Loucy (cell line): ENCODE measurements around the gene DGKB.

Experiments used
- H2AFZ ChIP-seq: fragments of 200-600 bp; sonication (generic); 2 replicates; pipeline ENCODE4 v1.6.0; 2016; ENCODE audit warnings: antibody characterized with exemption, mild to moderate bottlenecking, low read length, moderate library complexity
- H3F3A ChIP-seq: fragments of 200-600 bp; 2 replicates; pipeline ENCODE4 v1.6.0; 2016; ENCODE audit warnings: antibody characterized with exemption, low read depth, mild to moderate bottlenecking
- H3K27me3 ChIP-seq: fragments of 200-600 bp; sonication (generic); 2 replicates; pipeline ENCODE4 v1.6.1; 2014; ENCODE audit warnings: low read length, mild to moderate bottlenecking; ENCODE audit not compliant: insufficient read depth, poor library complexity, severe bottlenecking
- H3K36me3 ChIP-seq: fragments of 200-600 bp; sonication (generic); 2 replicates; pipeline ENCODE4 v1.6.1; 2016; ENCODE audit warnings: low read length; ENCODE audit not compliant: insufficient read depth
- H3K4me1 ChIP-seq: fragments of 200-600 bp; sonication (generic); 2 replicates; pipeline ENCODE4 v1.5.1; 2014; ENCODE audit warnings: low read length, mild to moderate bottlenecking; ENCODE audit not compliant: insufficient read depth, poor library complexity, severe bottlenecking
- H3K4me2 ChIP-seq: fragments of 200-600 bp; sonication (generic); 2 replicates; pipeline ENCODE4 v1.6.0; 2014; ENCODE audit warnings: antibody characterized with exemption, low read length, low read depth, mild to moderate bottlenecking; ENCODE audit not compliant: poor library complexity, severe bottlenecking
- H3K4me3 ChIP-seq: fragments of 200-600 bp; sonication (generic); 2 replicates; pipeline ENCODE4 v1.5.1; 2014; ENCODE audit warnings: low read length, mild to moderate bottlenecking, mixed read lengths; ENCODE audit not compliant: poor library complexity, severe bottlenecking
- H3K79me2 ChIP-seq: fragments of 200-600 bp; sonication (generic); 2 replicates; pipeline ENCODE4 v1.6.1; 2014; ENCODE audit warnings: low read length; ENCODE audit not compliant: insufficient read depth
- H3K9ac ChIP-seq: fragments of 200-600 bp; sonication (generic); 2 replicates; pipeline ENCODE4 v1.6.0; 2014; ENCODE audit warnings: mild to moderate bottlenecking, low read depth, low read length, moderate library complexity; ENCODE audit not compliant: poor library complexity, severe bottlenecking
- H3K9me2 ChIP-seq: fragments of 200-600 bp; sonication (generic); replicated peaks from 2 replicates; pipeline ENCODE4 v1.6.1; 2016; ENCODE audit warnings: low read depth, low read length, mixed read lengths
- H3K9me3 ChIP-seq: fragments of 200-600 bp; sonication (generic); 2 replicates; pipeline ENCODE4 v1.6.1; 2014; ENCODE audit warnings: mild to moderate bottlenecking, antibody characterized with exemption, low read length, low read depth; ENCODE audit not compliant: insufficient read depth
- H4K20me1 ChIP-seq: fragments of 200-600 bp; sonication (generic); 2 replicates; pipeline ENCODE4 v1.6.0; 2014; ENCODE audit warnings: antibody characterized with exemption, low read length, mild to moderate bottlenecking; ENCODE audit not compliant: insufficient read depth, poor library complexity, severe bottlenecking
- EZH2phosphoT487 ChIP-seq: fragments of 200-600 bp; IDR thresholded peaks from 2 replicates; pipeline ENCODE4 v1.6.1; 2018; ENCODE audit warnings: antibody characterized with exemption, mild to moderate bottlenecking, moderate library complexity, borderline replicate concordance
- TF ChIP-seq, protein P1 (sequence below): fragments of 200-600 bp; sonication (generic); conservative IDR thresholded peaks from 2 replicates; pipeline ENCODE4 v1.5.1; 2014; ENCODE audit warnings: mild to moderate bottlenecking, antibody characterized with exemption, low read length

The DGKB gene

GRCh38 chr7:14598978-14599377 is 303.6 kb downstream of the DGKB start:
- H3K27me3 ChIP-seq = no peaks in the 10 kb centered on the region
- no peaks in the 10 kb centered on the region for H3K79me2 ChIP-seq
- H3K9ac ChIP-seq = no peak overlapping the region
- H4K20me1 ChIP-seq = no peaks in the 10 kb centered on the region
- TF ChIP-seq, protein P1, sequence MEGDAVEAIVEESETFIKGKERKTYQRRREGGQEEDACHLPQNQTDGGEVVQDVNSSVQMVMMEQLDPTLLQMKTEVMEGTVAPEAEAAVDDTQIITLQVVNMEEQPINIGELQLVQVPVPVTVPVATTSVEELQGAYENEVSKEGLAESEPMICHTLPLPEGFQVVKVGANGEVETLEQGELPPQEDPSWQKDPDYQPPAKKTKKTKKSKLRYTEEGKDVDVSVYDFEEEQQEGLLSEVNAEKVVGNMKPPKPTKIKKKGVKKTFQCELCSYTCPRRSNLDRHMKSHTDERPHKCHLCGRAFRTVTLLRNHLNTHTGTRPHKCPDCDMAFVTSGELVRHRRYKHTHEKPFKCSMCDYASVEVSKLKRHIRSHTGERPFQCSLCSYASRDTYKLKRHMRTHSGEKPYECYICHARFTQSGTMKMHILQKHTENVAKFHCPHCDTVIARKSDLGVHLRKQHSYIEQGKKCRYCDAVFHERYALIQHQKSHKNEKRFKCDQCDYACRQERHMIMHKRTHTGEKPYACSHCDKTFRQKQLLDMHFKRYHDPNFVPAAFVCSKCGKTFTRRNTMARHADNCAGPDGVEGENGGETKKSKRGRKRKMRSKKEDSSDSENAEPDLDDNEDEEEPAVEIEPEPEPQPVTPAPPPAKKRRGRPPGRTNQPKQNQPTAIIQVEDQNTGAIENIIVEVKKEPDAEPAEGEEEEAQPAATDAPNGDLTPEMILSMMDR = no peak
- TF ChIP-seq EZH2phosphoT487 = no peak
- no peak overlapping the region for H3K4me3 ChIP-seq
- H3F3A ChIP-seq = no peaks in the 10 kb centered on the region
- H3K4me2 ChIP-seq = no peak overlapping the region
- no peaks in the 10 kb centered on the region for H3K4me1 ChIP-seq
- H3K36me3 ChIP-seq = no peaks in the 10 kb centered on the region
- H3K9me3 ChIP-seq = no peaks in the 10 kb centered on the region
- no peak overlapping the region for H2AFZ ChIP-seq
- no peaks in the 10 kb centered on the region for H3K9me2 ChIP-seq

- Histone ChIP-seq H3K9ac (no peak overlapping the region), H3K9me2 (no peaks in the 10 kb centered on the region), H2AFZ (no peak overlapping the region), H3K36me3 (no peaks in the 10 kb centered on the region), H3K4me3 (no peak overlapping the region), H3K79me2 (no peaks in the 10 kb centered on the region), H3K27me3 (no peaks in the 10 kb centered on the region), H4K20me1 (no peaks in the 10 kb centered on the region), H3K9me3 (no peaks in the 10 kb centered on the region), H3K4me2 (no peak overlapping the region), H3F3A (no peaks in the 10 kb centered on the region), H3K4me1 (no peaks in the 10 kb centered on the region)
- TF ChIP-seq, protein P1 = no peak
- no peak for TF ChIP-seq EZH2phosphoT487
Measured at GRCh38 chr7:14596421-14596820, 306.1 kb downstream of the DGKB start.

DNA sequence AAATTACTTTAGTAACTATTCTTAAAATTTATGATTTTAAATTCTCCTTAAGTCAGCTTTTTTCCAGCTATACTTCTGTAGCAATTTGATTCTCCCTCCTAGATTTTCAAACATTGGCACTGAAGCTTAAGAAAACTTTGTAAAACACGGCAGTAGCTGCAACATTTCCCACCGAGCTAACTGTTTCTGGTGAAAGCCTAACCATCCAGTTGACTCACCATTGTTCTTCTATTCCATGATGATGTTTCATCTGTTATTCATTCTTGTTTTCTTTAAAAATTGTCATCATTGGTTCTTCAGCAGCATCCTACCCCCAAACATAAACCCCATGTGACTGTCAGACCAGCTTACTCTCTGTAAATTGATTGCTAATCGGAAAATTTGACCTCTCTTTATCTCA is 312.3 kb downstream of the DGKB start:
- Histone ChIP-seq H3K9ac (no peak overlapping the region), H3K4me3 (no peak overlapping the region), H3K79me2 (no peaks in the 10 kb centered on the region), H3K9me3 (no peaks in the 10 kb centered on the region), H4K20me1 (no peaks in the 10 kb centered on the region), H3K36me3 (no peaks in the 10 kb centered on the region), H3F3A (no peaks in the 10 kb centered on the region), H3K4me2 (no peak overlapping the region), H3K9me2 (no peaks in the 10 kb centered on the region), H2AFZ (no peak overlapping the region), H3K27me3 (no peaks in the 10 kb centered on the region), H3K4me1 (no peaks in the 10 kb centered on the region)
- TF ChIP-seq, protein P1 = no peak
- TF ChIP-seq EZH2phosphoT487 = no peak
